Chondrocyte (in vitro differentiated cells): ENCODE data around the gene PTPRCAP. TPM values are rescaled to one million over a fixed set of nuclear protein-coding genes. Genes with fewer than 3 reads are reported as not detected.
A peak's percentile ranks its signal among the peaks of the same experiment; 100 is the strongest.
"Not testable (repeated sequence)": the region's sequence is repeated elsewhere in the genome, so short reads cannot be mapped to it uniquely, and the experiment has no call there.

Source experiments
- DNase-seq: peaks from one replicate; pipeline ENCODE4 v3.0.0; 2021; ENCODE audit warnings: mixed read lengths, low spot score
- H3K27ac Mint-ChIP-seq: one replicate; pipeline ENCODE4 v1.8.0; 2021; ENCODE audit warnings: mild to moderate bottlenecking, moderate library complexity, mixed read lengths; ENCODE audit not compliant: unreplicated experiment
- H3K27me3 Mint-ChIP-seq: 2 replicates; pipeline ENCODE4 v1.8.0; 2021; ENCODE audit warnings: low read depth, mixed read lengths
- H3K36me3 Mint-ChIP-seq: 2 replicates; pipeline ENCODE4 v1.8.0; 2021; ENCODE audit warnings: low read depth, mixed read lengths
- H3K4me1 Mint-ChIP-seq: 2 replicates; pipeline ENCODE4 v1.8.0; 2021; ENCODE audit warnings: low read depth, mild to moderate bottlenecking, mixed read lengths
- H3K4me3 Mint-ChIP-seq: one replicate; pipeline ENCODE4 v1.8.0; 2021; ENCODE audit warnings: mild to moderate bottlenecking, moderate library complexity, mixed read lengths; ENCODE audit not compliant: unreplicated experiment
- H3K9me3 Mint-ChIP-seq: 2 replicates; pipeline ENCODE4 v1.8.0; 2021; ENCODE audit warnings: low read depth, mixed read lengths
- CTCF ChIP-seq: fragments of 200-600 bp; sonication (generic); IDR thresholded peaks from 2 replicates; pipeline ENCODE4 v1.5.0; 2021; ENCODE audit warnings: antibody characterized with exemption, mild to moderate bottlenecking, moderate library complexity
- total RNA-seq: library from RNA; stranded (reverse); gene quantifications from 3 replicates; pipeline ENCODE4 v1.2.1, GENCODE V29; 2021

Gene PTPRCAP
- total RNA-seq, 1 donor from 2014 or later = 0.47 TPM

- Mint-ChIP-seq H3K27me3 (no peaks in the 10 kb centered on the region), H3K9me3 (no peaks in the 10 kb centered on the region), H3K4me3 (peak overlapping the region; percentile 84), H3K4me1 (peaks cover 31% of the 10 kb centered on the region), H3K27ac (peak overlapping the region; percentile 51), H3K36me3 (no peaks in the 10 kb centered on the region)
- TF ChIP-seq CTCF = no peak
- DNase-seq = peak; percentile 90
These were observed 29.7 kb upstream of the PTPRCAP start for GRCh38 chr11:67466962-67467771.

GRCh38 chr11:67466367-67466766 lies 28.9 kb upstream of the PTPRCAP start:
- Mint-ChIP-seq H3K27me3 (no peaks in the 10 kb centered on the region), H3K4me1 (peaks cover 31% of the 10 kb centered on the region), H3K27ac (no peak overlapping the region)

GRCh38 chr11:67465530-67465929 lies 28.0 kb upstream of the PTPRCAP start:
- Mint-ChIP-seq H3K27ac (peak overlapping the region; percentile 6), H3K4me1 (peaks cover 31% of the 10 kb centered on the region)
- H3K9me3 Mint-ChIP-seq, H3K36me3 Mint-ChIP-seq, H3K4me3 Mint-ChIP-seq, H3K27me3 Mint-ChIP-seq, DNase-seq: not testable (repeated sequence)

More at GRCh38 chr11:67466367-67466766, 28.9 kb upstream of the PTPRCAP start:
- no peak overlapping the region for H3K4me3 Mint-ChIP-seq
- no peaks in the 10 kb centered on the region for H3K9me3 Mint-ChIP-seq
- TF ChIP-seq CTCF = no peak
- H3K36me3 Mint-ChIP-seq = no peaks in the 10 kb centered on the region
- no peak for DNase-seq

GRCh38 chr11:67465189-67465510 lies 27.7 kb upstream of the PTPRCAP start:
- Mint-ChIP-seq H3K27ac (peak overlapping the region; percentile 6), H3K4me1 (peaks cover 31% of the 10 kb centered on the region), H3K27me3 (no peaks in the 10 kb centered on the region), H3K4me3 (peak overlapping the region; percentile 72), H3K36me3 (no peaks in the 10 kb centered on the region), H3K9me3 (no peaks in the 10 kb centered on the region)
- no peak for DNase-seq
- TF ChIP-seq CTCF = no peak

GRCh38 chr11:67464411-67465188 lies 27.1 kb upstream of the PTPRCAP start:
- peak; percentile 93 for DNase-seq
- H3K27ac Mint-ChIP-seq = peak overlapping the region; percentile 75
- H3K4me1 Mint-ChIP-seq = peaks cover 30% of the 10 kb centered on the region
- peak; percentile 17 for TF ChIP-seq CTCF
- no peaks in the 10 kb centered on the region for H3K9me3 Mint-ChIP-seq
- no peaks in the 10 kb centered on the region for H3K27me3 Mint-ChIP-seq
- peak overlapping the region; percentile 72 for H3K4me3 Mint-ChIP-seq
- no peaks in the 10 kb centered on the region for H3K36me3 Mint-ChIP-seq
